ENCODE results near the gene CDH9.

CDH9 gene

GRCh38 chr5:27038476-27038875 lies at the start of gene CDH9:
CDH9 (minus strand) TSS chr5:27038586; CDS start chr5:26988333, 50,253 bp downstream.
- no peak for DNase-seq (ENCODE audit: low read depth)
- H3K4me3 ChIP-seq (ENCODE audit: low read depth, low read length), result peak within 1 kb of the TSS; percentile 3

- no peak for DNase-seq (ENCODE audit: low read depth)
- H3K4me3 ChIP-seq (ENCODE audit: low read depth, low read length), result no peak overlapping the region
Observed at GRCh38 chr5:27087747-27088146, 49.4 kb upstream of the CDH9 start.

- no peak for DNase-seq (ENCODE audit: low read depth)
- no peak overlapping the region for H3K4me3 ChIP-seq (ENCODE audit: low read depth, low read length)
Observed at GRCh38 chr5:27083449-27084415, 45.3 kb upstream of the CDH9 start.

GRCh38 chr5:27080147-27080546 lies 41.8 kb upstream of the CDH9 start:
- no peak overlapping the region for H3K4me3 ChIP-seq (ENCODE audit: low read depth, low read length)
- no peak for DNase-seq (ENCODE audit: low read depth)

GRCh38 chr5:27062451-27062850 lies 24.1 kb upstream of the CDH9 start:
- no peak for DNase-seq (ENCODE audit: low read depth)
- H3K4me3 ChIP-seq (ENCODE audit: low read depth, low read length), result no peak overlapping the region

GRCh38 chr5:27048510-27048909 lies 10.1 kb upstream of the CDH9 start:
- no peak for DNase-seq (ENCODE audit: low read depth)
- H3K4me3 ChIP-seq (ENCODE audit: low read depth, low read length), result no peak overlapping the region

GRCh38 chr5:27041372-27041771 lies 3.0 kb upstream of the CDH9 start:
- H3K4me3 ChIP-seq (ENCODE audit: low read depth, low read length), result no peak overlapping the region
- no peak for DNase-seq (ENCODE audit: low read depth)

- DNase-seq (ENCODE audit: low read depth), result no peak
- no peak overlapping the region for H3K4me3 ChIP-seq (ENCODE audit: low read depth, low read length)
Observed at GRCh38 chr5:27034565-27034964, 3.8 kb downstream of the CDH9 start.

- no peak overlapping the region for H3K4me3 ChIP-seq (ENCODE audit: low read depth, low read length)
- no peak for DNase-seq (ENCODE audit: low read depth)
Observed at GRCh38 chr5:27026801-27027200, 11.6 kb downstream of the CDH9 start.

- no peak overlapping the region for H3K4me3 ChIP-seq (ENCODE audit: low read depth, low read length)
- DNase-seq (ENCODE audit: low read depth), result no peak
Observed at GRCh38 chr5:27026063-27026462, 12.3 kb downstream of the CDH9 start.

GRCh38 chr5:27021471-27021870 lies 16.9 kb downstream of the CDH9 start:
- H3K4me3 ChIP-seq (ENCODE audit: low read depth, low read length), result no peak overlapping the region
- DNase-seq (ENCODE audit: low read depth), result no peak

GRCh38 chr5:27020973-27021372 lies 17.4 kb downstream of the CDH9 start:
- no peak for DNase-seq (ENCODE audit: low read depth)
- H3K4me3 ChIP-seq (ENCODE audit: low read depth, low read length), result no peak overlapping the region

- no peak overlapping the region for H3K4me3 ChIP-seq (ENCODE audit: low read depth, low read length)
- no peak for DNase-seq (ENCODE audit: low read depth)
Observed at GRCh38 chr5:27015758-27016157, 22.6 kb downstream of the CDH9 start.

GRCh38 chr5:27011274-27011673 lies 27.1 kb downstream of the CDH9 start:
- no peak overlapping the region for H3K4me3 ChIP-seq (ENCODE audit: low read depth, low read length)
- DNase-seq (ENCODE audit: low read depth), result no peak

GRCh38 chr5:27010646-27011045 lies 27.7 kb downstream of the CDH9 start:
- DNase-seq (ENCODE audit: low read depth), result no peak
- no peak overlapping the region for H3K4me3 ChIP-seq (ENCODE audit: low read depth, low read length)

GRCh38 chr5:27009540-27009915 lies 28.9 kb downstream of the CDH9 start:
- no peak for DNase-seq (ENCODE audit: low read depth)

GRCh38 chr5:27008604-27009539 lies 29.5 kb downstream of the CDH9 start:
- no peak for DNase-seq (ENCODE audit: low read depth)
- H3K4me3 ChIP-seq (ENCODE audit: low read depth, low read length), result no peak overlapping the region

More at GRCh38 chr5:27009540-27009915, 28.9 kb downstream of the CDH9 start:
- H3K4me3 ChIP-seq (ENCODE audit: low read depth, low read length), result no peak overlapping the region

GRCh38 chr5:27007121-27007520 lies 31.3 kb downstream of the CDH9 start:
- DNase-seq (ENCODE audit: low read depth), result no peak
- no peak overlapping the region for H3K4me3 ChIP-seq (ENCODE audit: low read depth, low read length)

GRCh38 chr5:26986985-26987384 lies 51.4 kb downstream of the CDH9 start:
- DNase-seq (ENCODE audit: low read depth), result no peak
- no peak overlapping the region for H3K4me3 ChIP-seq (ENCODE audit: low read depth, low read length)

GRCh38 chr5:26981750-26982149 lies 56.6 kb downstream of the CDH9 start:
- H3K4me3 ChIP-seq (ENCODE audit: low read depth, low read length), result no peak overlapping the region
- DNase-seq (ENCODE audit: low read depth), result no peak

Data from skeletal muscle cell (primary cell).